ENCODE results near the gene IFT25.

Gene IFT25

DNA sequence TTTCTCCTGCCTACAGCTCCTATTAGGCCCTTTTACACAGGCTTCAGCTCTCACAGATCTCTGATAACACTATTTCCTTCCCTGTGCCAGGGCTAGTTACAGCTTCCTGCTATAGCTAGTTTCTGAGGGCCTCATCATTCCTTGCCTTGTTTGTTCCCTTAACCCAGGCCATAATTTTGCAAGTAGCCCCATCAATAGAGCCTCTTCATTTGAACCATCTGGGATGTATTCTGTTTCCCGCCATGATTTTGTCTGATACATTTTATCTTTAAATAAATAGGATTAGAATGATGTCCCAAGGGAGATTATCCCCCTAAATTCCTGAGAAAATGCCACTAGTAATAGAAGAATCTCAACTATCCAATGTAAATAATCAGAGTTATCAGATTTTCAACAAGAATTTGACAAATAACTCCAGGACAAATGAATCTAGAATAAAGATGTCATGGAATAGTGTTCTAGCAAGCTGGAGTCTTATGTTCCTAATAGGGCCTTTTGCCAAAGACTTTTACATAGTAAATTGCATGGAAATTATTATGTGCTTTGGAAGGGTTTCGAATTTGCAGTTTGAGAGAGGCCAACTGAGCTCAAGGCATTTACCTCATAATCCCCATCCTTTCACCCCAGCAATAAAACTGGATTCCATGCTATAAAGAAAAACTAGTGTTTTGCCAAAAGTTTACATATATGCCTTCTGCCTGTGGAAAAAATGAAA is 16.1 kb downstream of the IFT25 start:
- no peak for DNase-seq (ENCODE audit: low read depth in 3 of 3)

DNA sequence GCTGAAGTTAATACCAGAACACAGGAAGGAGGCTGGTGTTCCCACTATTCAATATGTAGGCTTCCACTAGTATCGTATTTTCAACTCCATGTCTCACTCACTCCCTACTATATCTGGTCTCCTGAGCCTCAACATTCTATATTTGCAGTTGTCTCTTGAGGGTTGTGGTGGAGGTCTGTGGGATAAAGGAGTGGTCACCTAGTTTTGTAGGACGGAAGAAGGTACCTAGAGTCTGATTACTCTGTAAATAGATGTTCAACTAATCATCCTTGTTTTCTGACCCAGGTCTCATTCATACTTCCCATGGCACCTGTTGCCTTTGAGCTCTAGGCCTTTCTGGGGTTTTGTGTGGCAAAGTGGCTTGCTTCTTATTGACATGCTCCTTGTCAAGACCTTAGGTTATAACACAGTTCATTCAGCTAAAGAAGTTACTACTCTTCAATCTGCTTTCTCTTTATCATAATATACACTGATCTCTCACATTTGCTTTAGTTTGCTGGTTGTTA is 18.1 kb downstream of the IFT25 start:
- no peak for DNase-seq (ENCODE audit: low read depth in 3 of 3)

DNA sequence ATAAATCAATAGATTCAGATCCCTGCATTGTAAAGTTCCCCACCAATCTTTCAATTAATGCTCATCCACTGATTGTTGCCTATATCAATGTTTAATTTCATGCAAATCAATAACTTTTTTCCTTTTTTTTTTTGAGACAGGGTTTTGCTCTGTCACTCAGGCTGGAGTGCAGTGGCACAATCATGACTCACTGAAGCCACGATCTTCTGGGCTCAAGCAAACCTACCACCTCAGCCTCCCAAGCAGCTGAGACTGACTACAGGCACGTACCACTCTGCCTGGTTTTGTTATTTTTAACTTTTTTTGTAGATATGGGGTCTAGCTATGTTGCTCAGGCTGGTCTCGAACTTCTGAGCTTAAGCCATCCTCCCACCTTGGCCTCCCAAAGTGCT is 25.8 kb downstream of the IFT25 start:
- peak in 1 of 3 experiments; percentile 9 for DNase-seq (ENCODE audit: low read depth in 3 of 3)

DNA sequence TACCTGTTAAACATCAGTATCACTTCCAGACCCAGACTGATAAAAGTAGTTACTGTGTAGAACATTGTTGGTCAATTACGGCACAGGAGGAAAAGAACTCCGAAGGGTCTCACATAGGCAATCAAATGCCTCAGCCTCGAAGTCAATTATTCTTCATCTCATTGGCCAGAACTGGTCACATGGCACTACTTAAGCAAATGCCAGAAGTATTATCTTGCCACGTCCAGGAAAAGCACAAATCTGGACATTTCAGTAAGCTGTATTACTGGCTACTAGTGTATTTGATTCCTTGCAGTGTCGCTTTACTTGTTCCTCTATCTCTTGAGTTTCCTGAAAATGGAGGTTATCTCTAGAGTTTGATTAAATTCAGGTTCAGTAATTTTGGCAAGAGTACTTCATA is 27.2 kb downstream of the IFT25 start:
- DNase-seq (ENCODE audit: low read depth in 3 of 3): no peak

DNA sequence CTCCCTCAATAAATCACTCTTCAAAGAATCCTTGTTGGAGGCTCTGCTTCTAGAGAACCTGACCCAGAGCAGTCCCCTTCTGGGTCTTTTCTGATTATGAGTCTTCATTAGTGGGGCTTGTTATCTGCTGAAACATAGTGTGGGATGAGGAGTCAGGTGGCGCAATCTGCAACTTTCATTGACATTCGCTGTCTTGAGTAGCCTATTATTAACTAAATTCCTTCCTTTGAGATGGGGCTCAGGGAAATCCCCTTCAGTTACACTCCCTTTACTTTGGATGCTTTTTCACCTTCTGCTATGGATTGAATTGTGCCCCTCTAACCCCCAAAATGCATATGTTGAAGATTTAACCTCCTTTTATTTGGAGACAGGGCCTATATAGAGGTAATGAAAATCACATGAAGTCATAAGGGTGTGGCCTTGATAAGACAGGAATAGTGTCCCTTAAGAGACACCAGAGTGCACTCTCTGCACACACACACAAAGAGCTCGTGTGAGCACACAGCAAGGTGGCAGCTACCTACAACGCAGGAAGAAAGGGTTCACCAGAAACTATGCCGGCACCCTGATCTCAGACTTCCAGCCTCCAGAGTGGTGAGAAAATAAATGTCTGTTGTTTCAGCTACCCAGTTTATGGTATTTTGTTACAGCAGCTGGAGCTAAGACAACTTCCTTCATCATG is 32.0 kb downstream of the IFT25 start:
- DNase-seq (ENCODE audit: low read depth in 3 of 3): no peak

DNA sequence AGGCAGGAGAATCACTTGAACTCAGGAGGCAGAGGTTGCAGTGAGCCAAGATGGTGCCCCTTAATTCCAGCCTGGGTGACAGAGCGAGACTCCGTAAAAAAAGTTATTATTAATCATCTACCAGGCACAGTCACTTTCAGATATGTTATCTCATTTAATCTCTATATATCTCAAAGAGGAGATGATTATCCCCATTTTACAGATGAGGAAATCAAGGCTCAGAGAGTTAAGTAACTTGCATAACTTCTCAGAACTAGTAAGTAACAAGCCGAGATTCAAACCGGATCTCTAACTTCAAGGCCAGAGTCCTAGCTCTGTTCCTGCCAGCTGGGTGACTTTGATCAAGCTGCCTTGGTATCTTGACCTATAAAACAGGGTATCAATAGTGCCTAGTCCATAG is 34.1 kb downstream of the IFT25 start:
- DNase-seq (ENCODE audit: low read depth in 3 of 3): no peak

DNA sequence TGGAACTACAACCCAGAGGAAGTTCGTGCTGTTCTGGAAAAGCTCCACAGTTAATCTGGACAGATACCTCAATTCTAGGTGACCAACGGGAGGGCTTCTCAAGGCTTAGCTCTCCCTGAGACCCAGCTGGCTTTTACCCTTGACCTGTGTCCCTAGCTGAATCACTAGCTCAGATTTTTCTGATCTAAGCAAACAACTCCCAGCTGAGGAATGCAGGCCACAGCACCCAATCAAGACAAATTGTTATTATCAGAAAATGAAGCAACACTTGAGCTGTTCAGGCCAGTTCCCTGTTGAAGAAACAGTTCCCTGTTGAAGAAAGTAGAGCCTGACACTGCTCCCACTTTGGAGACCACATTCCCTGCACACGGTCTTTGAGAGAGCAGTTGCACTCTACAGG is 35.6 kb downstream of the IFT25 start:
- no peak for DNase-seq (ENCODE audit: low read depth in 3 of 3)

DNA sequence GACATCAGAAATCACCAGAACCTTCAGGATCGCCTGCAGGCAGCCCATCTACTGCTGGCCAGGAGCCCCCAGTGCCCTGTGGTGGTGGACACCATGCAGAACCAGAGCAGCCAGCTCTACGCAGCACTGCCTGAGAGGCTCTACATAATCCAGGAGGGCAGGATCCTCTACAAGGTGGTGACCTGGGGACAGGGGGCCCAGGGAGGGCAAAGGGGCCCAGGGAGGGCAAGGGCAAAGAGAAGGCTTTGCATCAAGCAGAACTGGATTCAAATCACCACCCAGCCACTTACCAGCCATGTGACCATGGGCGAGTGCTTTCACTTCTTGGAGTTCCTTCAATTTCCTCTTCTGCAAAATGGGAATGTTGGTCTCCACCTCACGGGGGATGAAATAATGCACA is 39.4 kb downstream of the IFT25 start:
- DNase-seq (ENCODE audit: low read depth in 3 of 3): no peak

DNA sequence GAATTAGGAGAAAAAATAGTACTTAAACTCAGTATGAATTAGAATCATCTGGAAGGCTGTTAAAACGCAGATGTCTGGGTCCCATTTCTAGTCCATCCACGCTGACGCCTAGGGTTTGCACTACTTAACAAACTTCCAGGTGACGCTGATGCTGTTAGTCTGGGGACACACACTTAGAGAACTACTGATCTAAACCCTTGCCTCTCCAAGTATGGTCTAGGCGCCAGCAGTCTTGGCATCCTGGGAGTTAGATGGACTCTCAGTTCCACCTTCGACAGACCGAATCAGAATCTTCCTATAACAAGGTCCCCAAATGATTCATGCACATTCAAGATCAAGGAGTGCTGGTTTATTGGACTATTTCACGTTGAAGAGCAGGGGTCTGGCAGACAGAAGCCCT is 40.0 kb downstream of the IFT25 start:
- DNase-seq (ENCODE audit: low read depth in 3 of 3): no peak

DNA sequence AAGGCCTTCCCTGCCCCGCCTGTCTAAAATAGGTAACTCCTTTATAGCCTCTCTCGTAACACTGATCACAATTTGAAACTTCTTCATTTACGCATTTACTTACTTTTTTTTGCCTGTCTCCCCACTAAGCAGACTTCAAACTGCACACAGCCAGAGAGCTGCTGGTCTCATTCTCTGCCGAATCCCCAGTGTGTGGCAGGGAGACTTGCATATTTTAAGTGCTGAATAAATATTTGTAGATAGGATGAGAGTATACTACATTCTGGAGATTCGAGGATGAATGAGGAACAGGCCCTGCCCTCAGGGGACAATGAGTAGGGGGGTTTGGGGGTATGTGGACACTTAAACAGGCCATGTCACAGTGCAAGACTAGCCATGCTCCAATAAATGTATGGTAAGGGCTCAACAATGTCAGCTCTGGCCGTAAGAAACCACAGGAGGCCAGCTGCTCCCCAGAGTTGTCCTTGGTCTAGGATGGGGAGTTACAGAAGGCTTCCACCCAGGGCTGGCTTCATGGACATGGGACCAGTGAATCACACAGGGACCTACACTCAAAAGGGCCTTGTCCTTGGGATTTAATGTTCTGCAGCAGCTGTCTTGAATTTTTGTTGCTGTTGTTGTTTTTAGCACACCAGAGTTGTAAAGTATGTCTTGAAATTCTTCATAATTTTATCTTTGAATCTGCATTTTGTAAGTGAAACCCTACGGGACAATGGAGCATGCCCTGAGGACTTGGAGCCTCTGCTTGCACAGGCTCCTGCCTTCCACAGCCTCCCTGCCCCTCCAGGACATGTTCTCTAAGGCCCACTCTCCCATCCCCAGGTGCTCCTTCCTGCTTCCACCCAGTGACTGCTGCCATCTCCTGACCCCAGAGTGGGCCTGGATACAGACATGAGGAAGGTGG is 43.0 kb downstream of the IFT25 start:
- DNase-seq (ENCODE audit: low read depth in 3 of 3): no peak

DNA sequence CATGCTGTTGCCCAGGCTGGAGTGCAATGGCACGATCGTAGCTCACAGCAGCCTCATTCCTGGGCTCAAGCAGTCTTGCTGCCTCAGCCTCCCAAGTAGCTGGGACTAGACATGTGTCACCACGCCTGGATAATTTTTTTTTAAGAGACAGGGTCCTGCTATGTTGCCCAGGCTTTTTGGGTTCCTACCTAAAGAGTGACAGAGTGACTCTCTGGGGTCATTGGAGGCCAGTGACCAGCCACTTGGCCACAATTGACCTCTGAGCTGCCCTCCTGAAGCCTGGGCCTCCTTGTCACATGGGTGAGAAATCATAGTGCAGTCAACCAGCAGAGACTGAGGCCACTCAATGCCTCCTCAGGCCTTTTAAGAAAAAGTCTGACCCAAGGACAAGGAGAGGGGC is 45.8 kb downstream of the IFT25 start:
- DNase-seq (ENCODE audit: low read depth in 3 of 3): no peak

DNA sequence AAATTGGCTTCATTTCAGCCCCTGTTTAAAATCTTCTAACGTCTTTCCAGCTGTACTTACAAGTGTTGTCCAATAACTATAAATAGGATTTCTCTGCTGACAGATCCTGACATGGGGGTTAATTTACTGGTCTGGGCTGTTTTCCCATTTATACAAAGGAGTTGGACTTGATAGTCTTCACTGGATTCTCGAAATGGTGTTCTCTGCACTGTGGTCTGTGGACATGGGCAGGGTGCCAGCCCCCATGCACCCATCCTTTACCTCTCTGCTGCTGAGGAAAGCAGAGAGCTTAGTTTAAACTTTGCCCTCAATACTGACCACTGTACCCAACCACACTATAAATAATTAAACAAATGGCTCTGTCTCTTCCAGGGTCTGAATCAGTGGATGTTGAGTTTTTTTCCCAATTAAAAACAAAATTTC is 46.3 kb downstream of the IFT25 start:
- DNase-seq (ENCODE audit: low read depth in 3 of 3): no peak

DNA sequence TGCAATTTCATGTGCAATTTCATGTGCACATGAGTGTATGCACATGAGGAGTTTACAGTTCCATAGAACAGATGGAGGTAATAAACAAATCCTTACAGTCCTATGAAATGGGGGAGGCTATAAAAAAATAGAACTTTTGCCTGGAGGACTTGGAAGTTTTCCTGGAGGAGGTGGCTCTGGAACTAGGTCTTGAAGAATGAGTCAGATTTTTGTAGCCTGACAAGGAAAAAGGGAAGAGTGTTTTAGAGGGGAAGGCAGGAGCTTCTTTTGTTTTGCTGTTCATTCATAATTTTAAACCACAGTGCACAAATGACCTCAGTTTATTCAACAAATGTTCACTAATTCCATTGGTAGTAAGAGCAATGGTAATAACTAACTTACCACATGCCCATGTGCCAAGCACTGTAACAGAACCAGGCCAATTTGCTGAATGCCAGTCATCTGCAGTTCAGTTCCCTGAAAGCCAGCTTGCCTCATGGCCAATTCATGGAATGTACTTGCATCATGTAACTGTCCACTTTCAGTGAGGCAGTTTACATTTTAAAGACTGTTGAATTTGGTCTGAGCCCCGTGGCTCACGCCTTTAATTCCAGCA is 48.8 kb downstream of the IFT25 start:
- DNase-seq (ENCODE audit: low read depth in 3 of 3): no peak

DNA sequence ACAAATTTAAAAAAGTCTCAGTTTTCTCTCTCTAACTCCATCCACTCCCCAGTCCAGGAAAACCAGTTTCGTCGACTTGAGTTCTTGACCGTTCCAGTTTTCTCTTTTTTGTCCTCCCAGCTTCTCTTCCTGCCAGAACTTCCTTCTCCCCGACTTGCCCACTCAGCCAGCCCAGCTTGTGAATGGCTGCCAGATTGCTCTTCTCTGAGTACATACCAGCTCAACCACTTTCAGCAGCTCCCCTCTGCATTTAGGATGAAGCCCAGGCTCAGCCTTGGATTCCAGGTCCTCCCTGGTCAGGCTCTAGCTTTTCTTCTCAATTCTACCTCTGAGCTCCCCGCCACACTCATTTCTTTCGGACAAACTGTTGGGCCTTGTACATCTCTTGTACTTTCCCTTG is 50.1 kb downstream of the IFT25 start:
- no peak for DNase-seq (ENCODE audit: low read depth in 3 of 3)

DNA sequence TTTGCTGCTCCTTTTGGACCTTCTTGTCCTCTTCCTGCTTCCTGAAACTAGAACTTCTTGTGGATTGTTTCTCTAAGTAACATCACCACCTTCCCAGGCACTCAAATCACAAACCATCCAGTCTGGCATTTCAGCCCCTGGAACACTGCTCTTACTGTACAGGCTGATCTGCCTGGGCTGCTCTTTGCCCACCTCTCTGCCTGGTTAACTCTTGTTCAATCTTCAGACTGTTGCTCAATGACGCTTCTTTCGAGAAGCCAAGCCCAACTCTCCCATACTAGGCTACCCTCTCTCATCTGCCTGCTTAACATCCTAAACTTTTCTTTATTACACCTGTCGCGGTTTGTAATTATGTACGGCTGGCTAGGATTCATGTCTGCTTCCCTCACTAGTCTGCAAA is 50.9 kb downstream of the IFT25 start:
- no peak for DNase-seq (ENCODE audit: low read depth in 3 of 3)

DNA sequence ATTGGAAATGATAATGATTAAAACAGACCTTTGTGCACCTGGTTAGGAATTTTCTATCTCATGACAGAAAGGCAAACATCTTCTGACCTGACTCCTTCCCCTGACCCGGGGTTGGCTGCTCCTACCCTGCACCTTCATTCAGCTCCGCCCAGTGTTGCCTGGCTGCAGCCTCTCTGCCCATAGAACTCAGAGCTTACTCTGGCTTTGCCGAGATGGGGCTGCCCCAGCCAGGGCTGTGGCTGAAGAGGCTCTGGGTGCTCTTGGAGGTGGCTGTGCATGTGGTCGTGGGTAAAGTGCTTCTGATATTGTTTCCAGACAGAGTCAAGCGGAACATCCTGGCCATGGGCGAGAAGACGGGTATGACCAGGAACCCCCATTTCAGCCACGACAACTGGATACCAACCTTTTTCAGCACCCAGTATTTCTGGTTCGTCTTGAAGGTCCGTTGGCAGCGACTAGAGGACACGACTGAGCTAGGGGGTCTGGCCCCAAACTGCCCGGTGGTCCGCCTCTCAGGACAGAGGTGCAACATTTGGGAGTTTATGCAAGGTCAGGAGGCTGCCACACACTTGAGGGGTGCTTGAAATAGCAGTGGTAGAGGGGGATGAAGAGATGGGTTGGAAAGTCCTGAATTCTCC is 51.4 kb downstream of the IFT25 start, which contains the start of gene DIO1:
Gene DIO1 (plus strand): TSS at position 189 of the 638 bp plus-strand sequence. CDS start 24 bp downstream, at position 213.
- no peak for DNase-seq (ENCODE audit: low read depth in 3 of 3)

DNA sequence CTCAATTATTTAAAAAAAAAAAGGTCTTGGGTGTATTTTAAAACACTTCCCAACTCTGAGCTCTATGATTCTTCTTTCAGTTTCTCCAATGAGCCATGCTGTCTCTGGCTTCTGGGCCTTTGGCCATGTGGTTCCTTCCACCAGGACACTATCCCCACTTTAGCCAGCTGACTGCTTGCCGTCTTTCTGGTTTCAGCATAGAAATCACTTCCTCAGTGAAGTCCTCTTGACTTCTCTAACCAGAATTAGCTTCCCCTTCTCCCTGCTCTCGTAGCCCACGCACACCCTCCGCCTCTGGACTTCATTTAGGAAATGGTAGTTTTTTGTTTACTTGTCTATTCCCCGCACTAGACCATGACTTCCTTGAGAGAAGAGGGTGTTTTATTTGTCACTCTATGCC is 52.6 kb downstream of the IFT25 start:
- DNase-seq (ENCODE audit: low read depth in 3 of 3): no peak

DNA sequence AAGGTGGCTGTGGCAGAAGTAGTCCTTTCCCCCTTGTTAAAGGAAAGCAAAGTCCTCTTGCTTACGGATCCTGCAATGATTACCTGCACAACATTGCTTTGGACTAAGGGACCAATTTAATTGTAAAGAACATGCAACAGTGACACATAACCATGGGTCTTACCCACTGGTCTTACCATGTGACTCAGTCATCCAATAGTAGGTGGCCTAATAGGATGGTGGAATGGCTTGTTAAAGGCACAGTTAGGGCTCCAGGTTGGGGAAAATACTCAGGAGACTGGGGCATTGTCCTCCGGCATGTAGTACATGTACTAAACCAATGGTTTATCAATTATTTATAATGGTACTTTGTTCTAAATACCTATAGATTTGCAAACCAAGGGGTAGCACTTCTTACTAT is 53.8 kb downstream of the IFT25 start:
- DNase-seq (ENCODE audit: low read depth in 3 of 3): no peak

DNA sequence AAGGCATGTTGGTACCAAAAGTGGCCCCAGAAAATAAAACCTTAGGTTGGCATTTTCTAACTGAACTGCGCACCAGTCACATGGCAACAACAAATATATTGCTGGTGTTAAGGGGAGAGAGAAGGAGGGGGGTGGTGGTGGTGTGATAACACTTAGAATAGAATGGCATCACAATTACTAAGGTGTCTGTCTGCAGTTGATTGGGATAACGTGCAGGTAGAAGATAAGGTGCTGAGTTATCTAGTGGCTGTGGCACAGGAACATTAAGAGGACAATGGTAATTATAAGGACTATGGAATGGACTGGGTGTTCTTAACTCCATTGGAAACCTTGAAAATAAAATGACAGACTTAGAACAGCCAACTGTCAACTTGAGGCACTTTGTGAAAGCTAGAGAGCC is 54.5 kb downstream of the IFT25 start:
- DNase-seq (ENCODE audit: low read depth in 3 of 3): no peak

DNA sequence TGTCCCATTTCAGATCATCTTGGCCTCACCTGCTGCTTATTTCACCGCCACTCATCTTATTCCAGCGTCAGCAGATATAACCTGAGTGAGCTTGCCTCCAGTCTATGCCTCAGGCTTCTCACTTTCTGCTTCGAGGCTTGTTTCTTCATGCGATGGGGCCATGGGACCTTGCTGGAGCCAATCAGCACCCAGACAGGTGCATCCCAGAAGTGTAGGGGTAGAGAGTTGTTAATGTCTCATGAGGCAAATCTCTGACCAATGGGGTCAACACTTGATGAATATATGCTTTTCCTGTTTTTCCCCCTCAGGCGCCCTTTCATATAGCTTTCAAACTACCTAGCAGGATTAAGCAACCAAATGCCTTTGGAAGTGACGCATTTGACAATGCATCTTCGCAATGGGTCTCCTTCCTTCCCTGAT is 55.0 kb downstream of the IFT25 start:
- DNase-seq (ENCODE audit: low read depth in 3 of 3): peak in 1 of 3 experiments; percentile 8

Measured in stimulated activated CD4-positive, alpha-beta T cell treated with anti-CD3 and anti-CD28 coated beads, TNF-alpha, amount 100 ng/mL, for 24 hours (primary cell).